Uterus (tissue), 4 donors: ENCODE measurements around the gene PIEZO2. TPM values are rescaled to one million over a fixed set of nuclear protein-coding genes. Genes with fewer than 3 reads are reported as not detected.

ENCODE experiments used
- DNase-seq, 2 donors: peaks; one replicate each; pipeline ENCODE4 v3.0.0-alpha.2; 2019 to 2020
- H3K27ac ChIP-seq, 2 donors: fragments of 200-600 bp; sonication (generic); 1 replicate in 1 of 2; 2 replicates in 1 of 2; pipeline ENCODE4 v1.5.1; 2016 to 2018
- H3K27me3 ChIP-seq, 2 donors: fragments of 200-600 bp; sonication (generic); one replicate each; pipeline ENCODE4 v1.5.1; 2018 to 2019; ENCODE audit warnings: control low read depth in 1 of 2
- H3K36me3 ChIP-seq, 2 donors: fragments of 200-600 bp; sonication (generic); one replicate each; pipeline ENCODE4 v1.5.1; 2019; ENCODE audit warnings: control low read depth in 1 of 2
- H3K4me1 ChIP-seq, 2 donors: fragments of 200-600 bp; sonication (generic); one replicate each; pipeline ENCODE4 v1.5.1; 2018 to 2019; ENCODE audit warnings: control low read depth in 1 of 2
- H3K4me3 ChIP-seq, 2 donors: fragments of 200-600 bp; sonication (generic); 1 replicate in 1 of 2; 2 replicates in 1 of 2; pipeline ENCODE4 v1.5.1; 2018 to 2019; ENCODE audit warnings: mild to moderate bottlenecking in 1 of 2
- H3K9me3 ChIP-seq, 2 donors: fragments of 200-600 bp; sonication (generic); one replicate each; pipeline ENCODE4 v1.5.1; 2019; ENCODE audit warnings: control low read depth in 1 of 2
- POLR2A ChIP-seq, 2 donors: fragments of 450-650 bp; IDR thresholded peaks; one replicate each; pipeline ENCODE4 v1.6.1; 2016; ENCODE audit warnings: antibody characterized with exemption in 2 of 2, mild to moderate bottlenecking in 1 of 2, moderate library complexity in 1 of 2
- intact Hi-C: fragments of 100-400 bp; cut with DNase I; formaldehyde crosslinking; loops from one replicate; pipeline ENCODE4 v1.15.1; 2023; ENCODE audit warnings: low total_unique reads
- total RNA-seq, 4 donors: library from RNA; depleted of rRNA in 3 of 4; stranded (reverse); fragments of >200 nt in 3 of 4; gene quantifications; one replicate each; pipeline versions ENCODE4 v1.1.0 to v1.2.4, GENCODE V29; 2014 to 2023
- TF ChIP-seq, protein P1 (sequence below), 4 experiments: fragments of 200-600 bp in 2 of 4; fragments of 450-650 bp in 2 of 4; sonication (generic) in 2 of 4; IDR thresholded peaks; one replicate each; pipeline ENCODE4 v1.5.1; 2016 to 2019; ENCODE audit warnings: antibody characterized with exemption in 4 of 4, mild to moderate bottlenecking in 2 of 4, moderate library complexity in 1 of 4
- donor health status: DM: yes; HTN: yes; CAD: no.

The PIEZO2 gene
- total RNA-seq, 4 donors from 2014 or later, result 1.8 to 42.8 (median 5.6) TPM

DNA sequence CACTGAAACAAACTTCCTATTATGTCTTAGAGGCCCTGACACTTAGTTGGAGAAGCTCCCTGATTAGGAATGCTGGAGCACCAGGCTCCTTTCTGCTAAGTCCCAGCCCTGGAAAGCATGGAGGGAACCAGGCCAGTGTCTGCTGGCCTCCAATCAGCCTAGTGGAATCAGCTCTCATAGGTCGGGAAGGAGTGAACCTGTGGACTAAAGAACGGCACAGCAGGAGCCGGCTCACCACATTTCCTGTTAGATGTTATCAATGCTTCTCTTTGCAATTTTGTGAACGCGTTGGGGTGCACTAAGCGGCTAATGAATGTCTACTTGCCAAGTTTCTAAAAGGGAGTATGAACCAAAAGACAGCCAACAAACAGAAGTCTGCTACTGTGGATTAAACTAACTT is 326.9 kb downstream of the PIEZO2 start:
- Histone ChIP-seq H3K36me3 (no peaks in the 10 kb centered on the region), H3K27ac (no peak overlapping the region), H3K27me3 (no peaks in the 10 kb centered on the region), H3K9me3 (no peaks in the 10 kb centered on the region), H3K4me1 (no peaks in the 10 kb centered on the region), H3K4me3 (no peak overlapping the region)
- no peak for DNase-seq
- TF ChIP-seq, protein P1, sequence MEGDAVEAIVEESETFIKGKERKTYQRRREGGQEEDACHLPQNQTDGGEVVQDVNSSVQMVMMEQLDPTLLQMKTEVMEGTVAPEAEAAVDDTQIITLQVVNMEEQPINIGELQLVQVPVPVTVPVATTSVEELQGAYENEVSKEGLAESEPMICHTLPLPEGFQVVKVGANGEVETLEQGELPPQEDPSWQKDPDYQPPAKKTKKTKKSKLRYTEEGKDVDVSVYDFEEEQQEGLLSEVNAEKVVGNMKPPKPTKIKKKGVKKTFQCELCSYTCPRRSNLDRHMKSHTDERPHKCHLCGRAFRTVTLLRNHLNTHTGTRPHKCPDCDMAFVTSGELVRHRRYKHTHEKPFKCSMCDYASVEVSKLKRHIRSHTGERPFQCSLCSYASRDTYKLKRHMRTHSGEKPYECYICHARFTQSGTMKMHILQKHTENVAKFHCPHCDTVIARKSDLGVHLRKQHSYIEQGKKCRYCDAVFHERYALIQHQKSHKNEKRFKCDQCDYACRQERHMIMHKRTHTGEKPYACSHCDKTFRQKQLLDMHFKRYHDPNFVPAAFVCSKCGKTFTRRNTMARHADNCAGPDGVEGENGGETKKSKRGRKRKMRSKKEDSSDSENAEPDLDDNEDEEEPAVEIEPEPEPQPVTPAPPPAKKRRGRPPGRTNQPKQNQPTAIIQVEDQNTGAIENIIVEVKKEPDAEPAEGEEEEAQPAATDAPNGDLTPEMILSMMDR (IDR thresholded peaks at IDR 0.05), result no peak
- no peak for TF ChIP-seq POLR2A (IDR thresholded peaks at IDR 0.05)
- intact Hi-C loops, result no loop called here

DNA sequence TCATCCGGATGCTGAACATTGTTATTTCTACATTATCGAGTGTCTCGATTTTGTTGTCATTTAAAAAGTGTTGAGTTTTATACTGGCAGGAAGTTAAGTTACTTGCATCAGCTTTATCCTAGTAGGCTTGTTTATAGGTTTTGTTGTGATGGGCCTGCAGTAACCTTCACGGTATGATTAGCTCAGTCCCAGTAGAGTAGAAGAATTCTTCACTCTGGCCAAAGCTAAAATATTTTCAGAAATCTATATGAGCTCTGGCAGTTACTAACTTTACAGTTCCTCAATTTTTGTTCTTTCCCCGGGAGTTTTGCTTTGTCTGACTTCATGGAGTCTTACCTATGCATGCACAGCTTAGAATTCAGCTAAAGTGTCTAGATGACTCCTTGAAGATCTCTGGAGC is 328.7 kb downstream of the PIEZO2 start:
- Histone ChIP-seq H3K27ac (no peak overlapping the region), H3K27me3 (no peaks in the 10 kb centered on the region), H3K4me3 (no peak overlapping the region), H3K4me1 (no peaks in the 10 kb centered on the region), H3K9me3 (no peaks in the 10 kb centered on the region), H3K36me3 (no peaks in the 10 kb centered on the region)
- intact Hi-C loops, result no loop called here
- no peak for DNase-seq
- TF ChIP-seq POLR2A (IDR thresholded peaks at IDR 0.05), result no peak
- TF ChIP-seq, protein P1 (IDR thresholded peaks at IDR 0.05), result no peak

DNA sequence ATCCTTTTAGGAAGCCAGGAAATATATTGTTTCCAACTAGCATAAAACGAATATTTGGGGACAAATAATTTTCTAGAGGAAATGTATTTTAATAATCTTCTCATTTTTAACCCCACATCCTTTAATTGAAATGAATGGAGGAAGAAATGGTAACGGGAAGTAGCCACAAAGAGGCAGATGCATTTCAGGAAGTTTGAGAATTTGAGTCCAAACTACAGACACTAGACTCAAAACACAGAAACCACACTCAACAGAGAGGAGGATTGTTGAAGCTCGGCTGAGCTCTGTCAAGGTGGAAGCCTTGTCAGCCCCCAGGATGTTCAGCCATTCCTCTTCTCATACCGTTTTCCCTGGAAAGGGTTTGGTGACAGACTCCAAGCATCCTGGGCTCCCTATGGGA is 335.0 kb downstream of the PIEZO2 start:
- no peaks in the 10 kb centered on the region for H3K36me3 ChIP-seq
- H3K27ac ChIP-seq, result no peak overlapping the region
- H3K4me1 ChIP-seq, result no peaks in the 10 kb centered on the region
- no peak for DNase-seq
- TF ChIP-seq, protein P1 (IDR thresholded peaks at IDR 0.05), result no peak
- no peak for TF ChIP-seq POLR2A (IDR thresholded peaks at IDR 0.05)
- intact Hi-C loops, result no loop called here
- H3K9me3 ChIP-seq, result no peaks in the 10 kb centered on the region
- H3K4me3 ChIP-seq, result no peak overlapping the region
- H3K27me3 ChIP-seq, result no peaks in the 10 kb centered on the region

DNA sequence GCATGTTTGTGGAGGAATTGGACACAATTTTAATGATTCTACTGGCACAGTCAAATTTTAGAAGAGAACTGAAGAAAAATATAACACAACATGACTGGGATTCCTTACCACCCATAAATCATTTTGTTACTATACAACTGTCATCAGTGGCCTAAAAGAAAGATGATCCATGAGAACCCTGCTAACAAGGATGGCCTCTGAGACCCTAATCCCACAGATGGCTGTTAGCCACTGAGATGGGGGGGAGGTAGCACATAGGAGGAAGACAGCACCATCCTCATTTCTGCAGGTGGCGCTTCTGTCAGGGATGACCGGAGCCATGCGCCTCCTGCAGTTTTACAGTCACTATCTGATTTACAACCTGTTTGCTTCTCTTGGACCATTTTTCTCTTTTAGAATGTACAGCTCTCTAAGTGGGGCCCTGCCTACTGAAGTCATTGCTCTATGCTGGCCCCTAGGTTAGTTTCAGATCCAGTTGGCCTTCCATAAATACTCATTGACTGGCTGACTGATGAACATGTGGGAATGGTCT is 343.7 kb downstream of the PIEZO2 start:
- Histone ChIP-seq H3K9me3 (no peaks in the 10 kb centered on the region), H3K27me3 (no peaks in the 10 kb centered on the region), H3K27ac (no peak overlapping the region), H3K4me3 (no peak overlapping the region), H3K36me3 (no peaks in the 10 kb centered on the region), H3K4me1 (no peaks in the 10 kb centered on the region)
- intact Hi-C loops, result no loop called here
- no peak for DNase-seq
- TF ChIP-seq, protein P1 (IDR thresholded peaks at IDR 0.05), result no peak
- no peak for TF ChIP-seq POLR2A (IDR thresholded peaks at IDR 0.05)

DNA sequence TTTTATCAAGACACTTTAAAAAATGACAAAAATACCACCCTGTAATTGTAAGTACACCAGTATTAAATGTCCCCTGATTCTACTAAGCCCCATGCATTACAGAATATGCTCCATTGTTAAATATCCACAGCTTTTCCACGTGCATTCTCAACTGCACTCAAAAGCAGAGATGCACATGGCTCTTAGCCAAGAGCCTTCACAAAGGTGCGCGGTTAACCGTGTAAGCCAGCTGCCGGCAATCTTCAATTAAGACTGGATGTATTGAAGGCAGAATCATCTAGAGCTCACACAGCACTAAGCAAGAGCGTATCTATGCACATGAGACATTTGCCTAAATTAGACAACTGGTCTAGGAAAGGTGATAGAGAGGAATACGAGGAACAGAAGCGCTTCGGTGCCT is 345.2 kb downstream of the PIEZO2 start:
- H3K4me3 ChIP-seq, result no peak overlapping the region
- H3K9me3 ChIP-seq, result no peaks in the 10 kb centered on the region
- no peak overlapping the region for H3K27ac ChIP-seq
- intact Hi-C loops, result no loop called here
- no peaks in the 10 kb centered on the region for H3K36me3 ChIP-seq
- no peaks in the 10 kb centered on the region for H3K4me1 ChIP-seq
- TF ChIP-seq, protein P1 (IDR thresholded peaks at IDR 0.05), result no peak
- TF ChIP-seq POLR2A (IDR thresholded peaks at IDR 0.05), result no peak
- no peaks in the 10 kb centered on the region for H3K27me3 ChIP-seq
- DNase-seq, result no peak
